HUES48 (cell line): ENCODE data around the gene GNPAT.

ENCODE experiments used
- H3K27ac ChIP-seq: one replicate; pipeline ENCODE4 v1.7.0; 2013; ENCODE audit warnings: low read depth, low read length, inconsistent platforms
- H3K27me3 ChIP-seq: 2 replicates; pipeline ENCODE4 v1.6.1; 2013; ENCODE audit warnings: mild to moderate bottlenecking, low read length; ENCODE audit not compliant: control insufficient read depth, insufficient read depth
- H3K36me3 ChIP-seq: 2 replicates; pipeline ENCODE4 v1.6.1; 2013; ENCODE audit warnings: low read length; ENCODE audit not compliant: control insufficient read depth, insufficient read depth
- H3K4me1 ChIP-seq: 2 replicates; pipeline ENCODE4 v1.6.1; 2013; ENCODE audit warnings: mild to moderate bottlenecking, low read length; ENCODE audit not compliant: control insufficient read depth, insufficient read depth
- H3K4me3 ChIP-seq: 2 replicates; pipeline ENCODE4 v1.5.1; 2013; ENCODE audit warnings: mild to moderate bottlenecking, low read depth, low read length
- H3K9ac ChIP-seq: 2 replicates; pipeline ENCODE4 v1.6.1; 2013; ENCODE audit warnings: mild to moderate bottlenecking, low read depth, low read length, moderate library complexity
- H3K9me3 ChIP-seq: 2 replicates; pipeline ENCODE4 v1.6.1; 2013; ENCODE audit warnings: low read length; ENCODE audit not compliant: control insufficient read depth, insufficient read depth

Gene GNPAT

GRCh38 chr1:231214918-231215680 is 25.9 kb upstream of the GNPAT start:
- H3K27me3 ChIP-seq = peaks cover 93% of the 10 kb centered on the region
- H3K4me1 ChIP-seq = no peaks in the 10 kb centered on the region
- no peak overlapping the region for H3K9ac ChIP-seq
- H3K9me3 ChIP-seq = no peaks in the 10 kb centered on the region
- no peak overlapping the region for H3K27ac ChIP-seq
- no peak overlapping the region for H3K4me3 ChIP-seq
- no peaks in the 10 kb centered on the region for H3K36me3 ChIP-seq

DNA sequence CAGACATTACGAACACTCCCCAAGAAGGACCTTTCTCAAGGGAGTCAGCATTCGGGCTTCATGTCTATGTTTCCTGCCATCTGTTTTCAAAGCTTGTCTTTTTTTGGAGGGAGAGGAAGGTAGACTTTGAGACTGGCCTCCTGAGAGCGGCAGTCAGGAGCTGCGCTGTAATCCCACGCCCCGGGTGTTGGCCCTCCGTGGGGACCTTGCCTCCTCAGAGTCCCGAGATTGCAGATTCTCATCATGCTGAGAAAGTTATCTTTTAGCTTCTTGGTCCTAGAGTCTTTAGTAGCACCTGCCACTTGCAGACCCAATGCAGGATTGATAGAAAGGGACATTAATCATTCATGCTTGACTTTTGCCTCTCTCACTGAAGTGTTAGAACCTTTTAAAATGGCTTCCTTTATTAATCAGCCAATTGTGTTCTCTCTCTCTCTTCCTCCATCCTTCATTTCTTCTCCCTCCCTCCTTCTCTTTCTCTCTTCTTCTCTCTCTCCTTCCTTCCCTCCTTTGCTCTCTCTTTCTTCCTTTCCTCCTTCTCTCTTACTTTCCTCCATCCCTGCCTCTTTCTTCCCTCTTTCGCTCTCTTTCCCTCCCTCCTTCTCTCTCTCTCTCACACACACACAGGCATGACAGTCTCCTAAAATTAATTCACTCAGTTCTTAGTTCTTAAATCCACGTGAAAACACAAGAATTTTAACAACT is 25.2 kb upstream of the GNPAT start:
- Histone ChIP-seq H3K27ac (no peak overlapping the region), H3K36me3 (no peaks in the 10 kb centered on the region), H3K9me3 (no peaks in the 10 kb centered on the region), H3K9ac (no peak overlapping the region), H3K27me3 (peaks cover 86% of the 10 kb centered on the region), H3K4me1 (no peaks in the 10 kb centered on the region), H3K4me3 (no peak overlapping the region)

DNA sequence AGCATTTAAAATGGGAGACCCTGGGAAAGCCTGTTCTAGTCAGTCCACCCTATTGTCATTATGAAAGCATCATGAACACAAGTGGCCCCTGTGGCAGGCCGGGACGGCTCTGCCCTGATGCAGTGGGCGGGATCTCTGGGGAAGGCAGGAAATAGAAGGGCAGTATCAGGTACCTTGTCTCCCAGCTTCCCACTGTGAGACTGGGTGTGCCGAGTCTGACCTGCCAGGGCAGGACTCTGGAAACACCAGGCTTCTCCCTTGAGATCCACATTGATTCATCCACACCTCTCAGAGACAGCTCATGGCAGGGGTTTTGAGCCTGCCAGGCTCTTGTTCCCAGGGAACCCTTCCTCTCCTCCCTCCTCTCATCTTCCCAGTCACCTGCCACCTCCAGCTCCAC is 24.5 kb upstream of the GNPAT start:
- H3K27ac ChIP-seq = no peak overlapping the region
- no peak overlapping the region for H3K9ac ChIP-seq
- no peaks in the 10 kb centered on the region for H3K4me1 ChIP-seq
- no peaks in the 10 kb centered on the region for H3K36me3 ChIP-seq
- no peak overlapping the region for H3K4me3 ChIP-seq
- H3K9me3 ChIP-seq = no peaks in the 10 kb centered on the region
- peaks cover 81% of the 10 kb centered on the region for H3K27me3 ChIP-seq

DNA sequence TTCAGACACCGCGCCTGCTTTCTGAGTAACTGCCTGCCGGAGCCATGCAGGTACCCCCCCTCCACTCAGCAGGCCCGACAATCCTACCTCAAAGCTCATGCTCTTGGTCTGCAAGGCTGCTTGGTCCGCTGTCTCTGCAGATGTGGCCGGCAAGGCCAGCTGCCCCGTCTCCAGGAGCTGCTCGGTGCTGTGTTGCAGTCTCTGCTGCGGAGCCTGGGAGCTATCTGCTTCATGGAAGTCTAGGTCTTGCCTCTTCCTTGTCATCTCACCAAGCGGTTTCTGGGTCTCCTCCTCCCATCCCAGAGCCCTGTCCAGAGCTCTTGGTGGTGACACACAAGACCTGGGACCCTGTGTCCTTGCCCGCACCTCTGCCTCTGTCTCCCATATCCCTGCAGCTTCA is 24.0 kb upstream of the GNPAT start:
- Histone ChIP-seq H3K9me3 (no peaks in the 10 kb centered on the region), H3K27ac (no peak overlapping the region), H3K4me3 (no peak overlapping the region), H3K27me3 (peaks cover 75% of the 10 kb centered on the region), H3K36me3 (no peaks in the 10 kb centered on the region), H3K9ac (no peak overlapping the region), H3K4me1 (no peaks in the 10 kb centered on the region)

GRCh38 chr1:231218078-231218477 is 22.9 kb upstream of the GNPAT start:
- Histone ChIP-seq H3K27ac (no peak overlapping the region), H3K27me3 (peaks cover 66% of the 10 kb centered on the region), H3K4me1 (no peaks in the 10 kb centered on the region)

DNA sequence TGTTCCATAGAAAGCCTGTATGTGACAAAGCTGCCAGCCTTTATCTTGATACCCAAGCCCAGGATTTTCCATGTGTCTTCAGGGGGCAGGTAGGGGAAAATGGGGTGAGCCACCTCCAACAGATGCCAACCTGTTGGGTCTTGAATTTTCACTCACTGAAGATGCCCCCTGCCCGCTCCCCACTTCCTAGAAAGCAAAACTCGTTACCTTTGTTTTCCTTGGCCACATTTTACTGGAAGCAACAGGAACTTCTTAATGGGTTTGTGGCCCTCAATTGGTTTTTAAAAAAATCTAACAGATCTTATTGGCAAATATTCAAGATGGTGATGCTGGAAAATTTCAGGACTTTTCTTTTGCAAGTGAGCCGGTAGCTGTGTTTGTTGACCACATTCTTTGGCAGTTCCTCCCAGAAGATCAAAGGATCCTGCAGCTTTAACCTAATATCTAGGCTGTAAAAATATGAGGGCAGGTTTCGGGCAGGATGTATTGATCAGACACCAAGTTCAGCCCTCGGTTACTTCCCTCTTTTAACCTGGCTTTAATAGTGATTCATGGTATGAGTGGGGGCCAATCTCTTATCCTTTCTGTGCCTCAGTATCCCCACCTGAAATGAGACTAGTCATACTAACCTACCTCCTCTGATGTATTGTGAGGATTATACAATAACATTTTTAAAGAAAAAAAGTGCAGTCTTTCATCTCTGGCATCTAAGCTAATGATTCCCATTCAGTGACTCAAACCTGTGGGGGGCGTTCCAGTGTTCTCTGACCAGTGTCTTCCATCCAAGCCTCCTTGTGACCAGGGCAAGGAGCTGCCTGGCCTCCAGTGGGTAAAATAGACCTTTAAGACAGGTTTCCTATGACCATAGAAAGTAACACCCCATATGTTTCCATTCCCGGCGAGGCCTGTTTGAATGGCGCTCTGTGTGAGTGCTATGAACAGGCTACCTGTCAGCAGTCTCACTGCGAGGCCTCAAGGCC is 21.3 kb upstream of the GNPAT start:
- no peak overlapping the region for H3K9ac ChIP-seq
- no peaks in the 10 kb centered on the region for H3K4me1 ChIP-seq
- peaks cover 14% of the 10 kb centered on the region for H3K36me3 ChIP-seq
- H3K27me3 ChIP-seq = peaks cover 50% of the 10 kb centered on the region
- no peak overlapping the region for H3K4me3 ChIP-seq
- H3K27ac ChIP-seq = no peak overlapping the region
- no peaks in the 10 kb centered on the region for H3K9me3 ChIP-seq

More at GRCh38 chr1:231218078-231218477, 22.9 kb upstream of the GNPAT start:
- Histone ChIP-seq H3K36me3 (no peaks in the 10 kb centered on the region), H3K9me3 (no peaks in the 10 kb centered on the region), H3K4me3 (no peak overlapping the region), H3K9ac (no peak overlapping the region)

- Histone ChIP-seq H3K27ac (no peak overlapping the region), H3K36me3 (peaks cover 24% of the 10 kb centered on the region), H3K27me3 (peaks cover 39% of the 10 kb centered on the region), H3K4me1 (no peaks in the 10 kb centered on the region), H3K4me3 (no peak overlapping the region), H3K9ac (no peak overlapping the region), H3K9me3 (no peaks in the 10 kb centered on the region)
Observed at GRCh38 chr1:231220801-231221200, 20.2 kb upstream of the GNPAT start.

GRCh38 chr1:231226156-231226555 is 14.9 kb upstream of the GNPAT start:
- H3K27ac ChIP-seq = no peak overlapping the region
- no peaks in the 10 kb centered on the region for H3K27me3 ChIP-seq
- no peak overlapping the region for H3K4me3 ChIP-seq
- no peaks in the 10 kb centered on the region for H3K4me1 ChIP-seq
- no peak overlapping the region for H3K9ac ChIP-seq
- H3K36me3 ChIP-seq = peaks cover 44% of the 10 kb centered on the region
- H3K9me3 ChIP-seq = no peaks in the 10 kb centered on the region

DNA sequence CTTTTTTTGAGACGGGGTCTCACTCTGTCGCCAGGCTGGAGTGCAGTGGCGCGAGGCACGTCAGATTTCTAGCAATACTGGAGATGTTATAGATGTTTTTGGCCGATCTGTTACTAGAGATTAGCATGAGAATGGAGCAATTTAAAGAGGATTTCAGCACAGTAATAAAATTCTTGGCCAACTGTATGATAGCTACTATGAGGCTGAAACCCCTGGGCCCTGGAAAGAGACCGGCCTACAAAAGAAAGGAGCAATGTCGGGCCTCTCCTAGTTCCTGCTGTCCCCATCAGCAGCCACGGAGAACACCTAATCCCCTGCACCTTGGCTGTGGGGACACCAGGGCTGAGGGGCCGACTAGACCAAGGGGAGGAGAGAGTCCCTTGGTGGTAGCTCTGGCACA is 9.5 kb upstream of the GNPAT start:
- Histone ChIP-seq H3K4me1 (no peaks in the 10 kb centered on the region), H3K27me3 (no peaks in the 10 kb centered on the region), H3K9me3 (no peaks in the 10 kb centered on the region), H3K27ac (no peak overlapping the region), H3K4me3 (no peak overlapping the region), H3K36me3 (peaks cover 13% of the 10 kb centered on the region), H3K9ac (no peak overlapping the region)

DNA sequence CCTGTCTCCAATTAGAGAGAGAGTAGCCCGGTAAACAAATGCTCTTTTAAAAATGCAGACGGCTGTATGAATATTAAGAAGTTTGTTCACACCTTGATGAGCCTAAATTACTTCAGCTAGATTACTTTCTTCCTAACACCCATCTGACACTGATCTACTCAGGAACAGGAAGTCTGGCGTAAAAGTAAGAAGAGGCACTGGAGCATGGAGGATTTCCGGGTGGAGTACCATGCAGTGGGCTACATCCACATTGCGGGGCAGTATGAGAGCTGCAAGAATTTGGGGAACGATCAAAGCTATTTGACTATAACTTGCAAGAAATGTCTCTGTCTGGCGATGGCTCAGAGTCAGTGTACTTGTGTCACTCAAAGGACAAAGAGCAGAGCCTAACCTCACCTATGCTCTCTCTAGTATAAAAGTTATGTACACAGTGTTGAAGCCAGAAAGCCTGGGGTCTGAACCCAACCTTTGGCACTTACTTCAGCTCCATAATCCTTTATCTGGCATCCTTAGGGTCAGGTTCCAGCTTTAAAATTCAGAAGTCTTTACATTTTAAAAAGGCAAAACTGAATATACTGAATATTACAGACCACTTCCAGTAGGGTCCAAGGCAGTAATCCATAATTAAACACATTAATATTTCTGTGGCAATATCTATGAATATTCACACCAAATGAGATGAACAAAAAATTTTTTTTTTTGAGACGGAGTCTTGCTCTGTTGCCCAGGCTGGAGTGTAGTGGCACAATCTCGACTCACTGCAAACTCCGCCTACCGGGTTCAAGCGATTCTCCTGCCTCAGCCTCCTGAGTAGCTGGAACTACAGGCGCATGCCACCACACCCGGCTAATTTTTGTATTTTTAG is 7.9 kb upstream of the GNPAT start:
- H3K36me3 ChIP-seq = peaks cover 14% of the 10 kb centered on the region
- no peaks in the 10 kb centered on the region for H3K4me1 ChIP-seq
- no peak overlapping the region for H3K4me3 ChIP-seq
- no peaks in the 10 kb centered on the region for H3K9me3 ChIP-seq
- no peaks in the 10 kb centered on the region for H3K27me3 ChIP-seq
- no peak overlapping the region for H3K9ac ChIP-seq
- no peak overlapping the region for H3K27ac ChIP-seq
